HG03066 (cell line): Measurements from ENCODE around the gene ADAMTS7.
"Not testable (repeated sequence)": the region's sequence is repeated elsewhere in the genome, so short reads cannot be mapped to it uniquely, and the experiment has no call there.

Experiments used
- ATAC-seq: cut with Tn5 transposase; IDR thresholded peaks from one replicate; pipeline ENCODE4 v1.9.1; 2021; ENCODE audit warnings: low read depth; ENCODE audit not compliant: unreplicated experiment

Gene ADAMTS7

GRCh38 chr15:78830514-78831228, 19.4 kb upstream of the ADAMTS7 start:
- no peak for ATAC-seq

- no peak for ATAC-seq
Measured at GRCh38 chr15:78828920-78829319, 17.7 kb upstream of the ADAMTS7 start.

GRCh38 chr15:78822514-78822913, 11.2 kb upstream of the ADAMTS7 start:
- ATAC-seq = no peak

GRCh38 chr15:78811825-78812183, 540 bp upstream of the ADAMTS7 start:
- no peak for ATAC-seq

GRCh38 chr15:78810362-78811123, 721 bp downstream of the ADAMTS7 start:
- ATAC-seq = no peak

GRCh38 chr15:78810003-78810361, 1.3 kb downstream of the ADAMTS7 start:
- no peak for ATAC-seq

GRCh38 chr15:78808550-78808949, 2.7 kb downstream of the ADAMTS7 start:
- no peak for ATAC-seq

GRCh38 chr15:78807359-78807758, 3.9 kb downstream of the ADAMTS7 start:
- ATAC-seq = no peak

- ATAC-seq = no peak
Measured at GRCh38 chr15:78804391-78804792, 6.9 kb downstream of the ADAMTS7 start.

- ATAC-seq = no peak
Measured at GRCh38 chr15:78800806-78801205, 10.5 kb downstream of the ADAMTS7 start.

GRCh38 chr15:78800189-78800588, 11.1 kb downstream of the ADAMTS7 start:
- no peak for ATAC-seq

- ATAC-seq = not testable (repeated sequence)
Measured at GRCh38 chr15:78799102-78799501, 12.2 kb downstream of the ADAMTS7 start.

- not testable (repeated sequence) for ATAC-seq
Measured at GRCh38 chr15:78798355-78798754, 12.9 kb downstream of the ADAMTS7 start.

- no peak for ATAC-seq
Measured at GRCh38 chr15:78797951-78798350, 13.3 kb downstream of the ADAMTS7 start.

GRCh38 chr15:78796510-78796909, 14.8 kb downstream of the ADAMTS7 start:
- no peak for ATAC-seq

- no peak for ATAC-seq
Measured at GRCh38 chr15:78795043-78795442, 16.2 kb downstream of the ADAMTS7 start.

GRCh38 chr15:78794446-78794845, 16.8 kb downstream of the ADAMTS7 start:
- not testable (repeated sequence) for ATAC-seq

GRCh38 chr15:78791357-78791756, 19.9 kb downstream of the ADAMTS7 start:
- ATAC-seq = no peak

- ATAC-seq = no peak
Measured at GRCh38 chr15:78790027-78790426, 21.2 kb downstream of the ADAMTS7 start.

GRCh38 chr15:78789615-78790014, 21.6 kb downstream of the ADAMTS7 start:
- no peak for ATAC-seq

- ATAC-seq = no peak
Measured at GRCh38 chr15:78788016-78788660, 23.1 kb downstream of the ADAMTS7 start.

- ATAC-seq = not testable (repeated sequence)
Measured at GRCh38 chr15:78782402-78782801, 28.9 kb downstream of the ADAMTS7 start.
